ENCODE results near the gene ZSCAN5C.
"Not testable (repeated sequence)": the region's sequence is repeated elsewhere in the genome, so short reads cannot be mapped to it uniquely, and the experiment has no call there.

ZSCAN5C gene

DNA sequence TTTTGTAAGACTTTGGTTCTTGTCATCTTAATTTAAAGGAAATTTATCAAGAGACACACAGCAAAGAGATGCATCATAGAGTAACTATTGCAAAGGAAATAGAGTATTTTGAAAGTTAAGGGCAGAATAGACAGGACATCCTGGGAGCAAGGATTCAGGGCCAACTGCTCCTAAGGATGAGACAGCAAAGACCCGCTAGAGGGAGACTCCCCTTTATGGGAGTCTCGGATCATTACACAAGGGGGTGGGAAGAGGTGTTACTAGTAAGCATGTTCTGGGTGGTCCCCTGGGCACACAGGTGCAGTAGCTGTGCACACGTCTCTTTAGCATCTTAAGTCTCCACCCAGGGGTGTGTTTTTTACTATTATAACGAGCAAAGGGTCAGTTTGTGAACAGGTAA lies 9.6 kb downstream of the ZSCAN5C start:
- TF ChIP-seq, protein P1, sequence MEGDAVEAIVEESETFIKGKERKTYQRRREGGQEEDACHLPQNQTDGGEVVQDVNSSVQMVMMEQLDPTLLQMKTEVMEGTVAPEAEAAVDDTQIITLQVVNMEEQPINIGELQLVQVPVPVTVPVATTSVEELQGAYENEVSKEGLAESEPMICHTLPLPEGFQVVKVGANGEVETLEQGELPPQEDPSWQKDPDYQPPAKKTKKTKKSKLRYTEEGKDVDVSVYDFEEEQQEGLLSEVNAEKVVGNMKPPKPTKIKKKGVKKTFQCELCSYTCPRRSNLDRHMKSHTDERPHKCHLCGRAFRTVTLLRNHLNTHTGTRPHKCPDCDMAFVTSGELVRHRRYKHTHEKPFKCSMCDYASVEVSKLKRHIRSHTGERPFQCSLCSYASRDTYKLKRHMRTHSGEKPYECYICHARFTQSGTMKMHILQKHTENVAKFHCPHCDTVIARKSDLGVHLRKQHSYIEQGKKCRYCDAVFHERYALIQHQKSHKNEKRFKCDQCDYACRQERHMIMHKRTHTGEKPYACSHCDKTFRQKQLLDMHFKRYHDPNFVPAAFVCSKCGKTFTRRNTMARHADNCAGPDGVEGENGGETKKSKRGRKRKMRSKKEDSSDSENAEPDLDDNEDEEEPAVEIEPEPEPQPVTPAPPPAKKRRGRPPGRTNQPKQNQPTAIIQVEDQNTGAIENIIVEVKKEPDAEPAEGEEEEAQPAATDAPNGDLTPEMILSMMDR (IDR thresholded peaks at IDR 0.05; ENCODE audit: insufficient read depth, low read length), result no peak
- TF ChIP-seq SPI1 (IDR thresholded peaks at IDR 0.05; ENCODE audit: borderline replicate concordance, low read depth), result no peak
- TF ChIP-seq GABPA (IDR thresholded peaks at IDR 0.05; ENCODE audit: low read depth), result no peak
- TF ChIP-seq, protein P2, sequence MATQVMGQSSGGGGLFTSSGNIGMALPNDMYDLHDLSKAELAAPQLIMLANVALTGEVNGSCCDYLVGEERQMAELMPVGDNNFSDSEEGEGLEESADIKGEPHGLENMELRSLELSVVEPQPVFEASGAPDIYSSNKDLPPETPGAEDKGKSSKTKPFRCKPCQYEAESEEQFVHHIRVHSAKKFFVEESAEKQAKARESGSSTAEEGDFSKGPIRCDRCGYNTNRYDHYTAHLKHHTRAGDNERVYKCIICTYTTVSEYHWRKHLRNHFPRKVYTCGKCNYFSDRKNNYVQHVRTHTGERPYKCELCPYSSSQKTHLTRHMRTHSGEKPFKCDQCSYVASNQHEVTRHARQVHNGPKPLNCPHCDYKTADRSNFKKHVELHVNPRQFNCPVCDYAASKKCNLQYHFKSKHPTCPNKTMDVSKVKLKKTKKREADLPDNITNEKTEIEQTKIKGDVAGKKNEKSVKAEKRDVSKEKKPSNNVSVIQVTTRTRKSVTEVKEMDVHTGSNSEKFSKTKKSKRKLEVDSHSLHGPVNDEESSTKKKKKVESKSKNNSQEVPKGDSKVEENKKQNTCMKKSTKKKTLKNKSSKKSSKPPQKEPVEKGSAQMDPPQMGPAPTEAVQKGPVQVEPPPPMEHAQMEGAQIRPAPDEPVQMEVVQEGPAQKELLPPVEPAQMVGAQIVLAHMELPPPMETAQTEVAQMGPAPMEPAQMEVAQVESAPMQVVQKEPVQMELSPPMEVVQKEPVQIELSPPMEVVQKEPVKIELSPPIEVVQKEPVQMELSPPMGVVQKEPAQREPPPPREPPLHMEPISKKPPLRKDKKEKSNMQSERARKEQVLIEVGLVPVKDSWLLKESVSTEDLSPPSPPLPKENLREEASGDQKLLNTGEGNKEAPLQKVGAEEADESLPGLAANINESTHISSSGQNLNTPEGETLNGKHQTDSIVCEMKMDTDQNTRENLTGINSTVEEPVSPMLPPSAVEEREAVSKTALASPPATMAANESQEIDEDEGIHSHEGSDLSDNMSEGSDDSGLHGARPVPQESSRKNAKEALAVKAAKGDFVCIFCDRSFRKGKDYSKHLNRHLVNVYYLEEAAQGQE (IDR thresholded peaks at IDR 0.05; ENCODE audit: insufficient replicate concordance, low read depth), result no peak
- TF ChIP-seq POLR2AphosphoS5 (IDR thresholded peaks at IDR 0.05; ENCODE audit: low read depth), result no peak
- DNase-seq (ENCODE audit: low read depth in 1 of 2, low spot score in 1 of 2), result no peak
- Histone ChIP-seq H3K27me3 (ENCODE audit: insufficient read depth, poor library complexity, severe bottlenecking) (no peaks in the 10 kb centered on the region), H3K27ac (replicated peaks) (no peak overlapping the region), H3K4me3 (replicated peaks; ENCODE audit: insufficient read depth, low read length) (no peak overlapping the region)

DNA sequence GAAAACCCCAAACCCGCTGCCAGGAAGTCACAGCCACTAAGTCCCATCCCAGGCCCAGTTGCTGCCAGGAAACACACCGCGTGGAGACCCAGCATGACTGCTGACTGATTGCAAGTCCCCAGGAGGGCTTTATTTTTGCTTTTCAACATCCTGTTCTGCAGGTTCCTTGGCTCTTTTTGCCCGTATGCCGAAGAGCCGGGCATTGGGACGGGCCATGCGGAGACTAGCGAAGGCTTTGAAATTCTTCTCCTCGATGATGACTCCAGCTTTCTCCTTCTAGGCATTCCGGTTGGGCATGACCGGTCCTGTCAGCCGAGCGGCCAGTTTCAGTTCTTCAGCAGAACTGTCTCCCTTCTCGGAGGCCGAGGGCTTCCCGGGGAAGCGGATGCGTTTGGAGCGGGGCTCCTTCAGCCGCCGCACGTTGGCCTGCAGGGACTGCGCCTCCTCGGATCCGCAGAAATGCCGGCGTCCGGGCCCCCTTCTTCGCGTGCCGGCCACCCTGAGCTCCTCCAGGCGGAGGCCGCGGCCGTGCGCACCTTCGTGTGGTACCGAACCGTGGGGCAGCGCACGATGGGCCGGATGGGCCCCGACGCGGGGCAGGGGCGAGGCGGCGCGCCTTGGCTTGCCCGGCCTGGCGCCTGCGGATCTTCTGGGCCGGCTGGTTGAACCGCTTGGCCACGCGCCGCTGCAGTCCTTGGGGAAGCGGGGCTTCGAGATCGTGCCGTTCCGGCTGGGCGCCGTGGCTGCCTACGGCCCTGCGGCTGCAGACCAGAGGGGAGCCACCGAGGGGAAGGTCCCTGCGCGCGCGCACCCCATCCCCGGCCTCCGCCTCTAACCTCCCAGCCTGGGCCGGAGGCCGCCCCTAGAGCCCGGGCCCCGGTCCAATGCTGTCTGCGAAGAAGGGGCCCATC lies 15.2 kb downstream of the ZSCAN5C start:
- H3K4me3 ChIP-seq (replicated peaks; ENCODE audit: insufficient read depth, low read length), result peak overlapping the region; percentile 3; the same call in 1 of the 2 replicates
- DNase-seq (ENCODE audit: low read depth in 1 of 2, low spot score in 1 of 2), result no peak
- TF ChIP-seq GABPA (IDR thresholded peaks at IDR 0.05; ENCODE audit: low read depth) (no peak), SPI1 (IDR thresholded peaks at IDR 0.05; ENCODE audit: borderline replicate concordance, low read depth) (no peak), POLR2AphosphoS5 (IDR thresholded peaks at IDR 0.05; ENCODE audit: low read depth) (no peak)
- TF ChIP-seq, protein P1 (IDR thresholded peaks at IDR 0.05; ENCODE audit: insufficient read depth, low read length), result no peak
- TF ChIP-seq, protein P2 (IDR thresholded peaks at IDR 0.05; ENCODE audit: insufficient replicate concordance, low read depth), result no peak
- H3K27me3 ChIP-seq (ENCODE audit: insufficient read depth, poor library complexity, severe bottlenecking), result no peaks in the 10 kb centered on the region
- no peak overlapping the region for H3K27ac ChIP-seq (replicated peaks)

DNA sequence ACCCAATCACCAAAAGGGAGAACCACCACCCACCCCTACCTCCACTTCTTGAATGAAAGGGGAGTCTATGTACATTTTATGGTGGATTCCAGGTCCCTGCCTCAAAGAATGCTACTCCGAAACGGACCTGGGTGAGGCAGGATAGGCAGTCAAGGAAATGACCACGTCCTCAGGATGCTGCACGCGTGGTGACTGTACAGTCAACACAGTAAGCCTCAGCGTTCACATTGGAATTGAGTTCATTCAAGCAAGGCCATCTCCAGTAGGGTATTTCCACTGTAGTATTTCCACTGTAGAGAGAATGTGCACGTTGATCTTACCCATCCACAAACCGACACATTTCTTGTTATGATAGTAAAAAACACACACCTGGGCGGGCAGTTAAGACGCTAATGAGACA lies 16.9 kb downstream of the ZSCAN5C start:
- Histone ChIP-seq H3K27ac (replicated peaks) (no peak overlapping the region), H3K4me3 (replicated peaks; ENCODE audit: insufficient read depth, low read length) (no peak overlapping the region), H3K27me3 (ENCODE audit: insufficient read depth, poor library complexity, severe bottlenecking) (no peaks in the 10 kb centered on the region)
- no peak for DNase-seq (ENCODE audit: low read depth in 1 of 2, low spot score in 1 of 2)
- TF ChIP-seq SPI1 (IDR thresholded peaks at IDR 0.05; ENCODE audit: borderline replicate concordance, low read depth) (no peak), GABPA (IDR thresholded peaks at IDR 0.05; ENCODE audit: low read depth) (no peak), POLR2AphosphoS5 (IDR thresholded peaks at IDR 0.05; ENCODE audit: low read depth) (no peak)
- TF ChIP-seq, protein P1 (IDR thresholded peaks at IDR 0.05; ENCODE audit: insufficient read depth, low read length), result no peak
- TF ChIP-seq, protein P2 (IDR thresholded peaks at IDR 0.05; ENCODE audit: insufficient replicate concordance, low read depth), result no peak

DNA sequence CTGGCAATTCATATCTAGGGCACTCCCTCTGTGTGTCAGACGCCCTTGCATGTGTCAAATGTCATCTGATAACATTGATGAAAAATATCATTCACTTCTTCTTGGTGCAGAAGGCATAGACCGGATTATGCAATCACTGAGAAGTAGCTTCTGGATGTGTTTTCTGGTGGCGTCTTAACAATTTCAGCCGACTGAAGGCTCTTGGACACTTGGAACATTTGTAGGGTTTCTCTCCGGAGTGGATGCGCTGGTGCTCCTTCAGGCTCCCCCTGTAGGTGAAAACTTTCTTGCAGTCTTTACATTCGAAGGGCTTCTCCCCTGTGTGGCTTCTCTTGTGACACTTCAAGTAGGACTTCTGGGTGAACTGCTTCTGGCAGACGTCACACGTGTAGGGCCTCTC lies 19.4 kb downstream of the ZSCAN5C start:
- not testable (repeated sequence) for H3K27ac ChIP-seq (replicated peaks); H3K27me3 ChIP-seq (ENCODE audit: insufficient read depth, poor library complexity, severe bottlenecking); H3K4me3 ChIP-seq (replicated peaks; ENCODE audit: insufficient read depth, low read length)
- peak in 1 of 2 experiments; percentile 5 for DNase-seq (ENCODE audit: low read depth in 1 of 2, low spot score in 1 of 2)
